ENCODE results near the gene C1orf74. TPM values are rescaled to one million over a fixed set of nuclear protein-coding genes. Genes with fewer than 3 reads are reported as not detected.

Gene C1orf74
- total RNA-seq, 1 experiment from 2014 or later = 4.9 TPM

DNA sequence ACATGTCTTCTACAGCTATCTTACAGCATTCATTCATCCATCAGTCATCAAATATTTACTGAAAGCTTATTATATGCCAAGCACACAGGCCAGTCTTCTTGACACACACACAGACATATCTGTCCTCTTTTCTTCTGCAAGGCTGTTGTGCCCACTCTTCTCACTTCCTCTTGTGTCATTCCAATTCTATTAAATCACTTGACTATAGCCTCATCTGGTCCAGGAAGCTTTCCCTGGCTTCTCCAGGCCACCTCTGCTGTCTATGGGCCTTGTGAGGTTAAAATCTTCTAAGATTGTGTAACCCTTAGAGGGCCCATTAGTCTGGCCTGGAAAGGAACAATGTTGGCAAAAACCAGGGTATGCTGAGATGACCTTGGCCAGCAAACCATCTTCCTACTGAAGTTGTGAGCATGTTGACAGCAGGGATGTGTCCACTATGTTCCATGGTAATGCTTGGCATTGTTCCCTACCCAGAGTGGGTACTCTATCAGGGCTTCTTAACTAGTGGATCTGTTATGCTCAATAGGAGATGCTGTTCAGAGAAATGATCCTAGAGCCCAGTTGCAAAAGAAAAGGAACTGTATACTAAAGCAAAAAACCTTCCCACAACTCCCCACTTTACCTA, 23.2 kb downstream of the C1orf74 start:
- TF ChIP-seq, protein P1, sequence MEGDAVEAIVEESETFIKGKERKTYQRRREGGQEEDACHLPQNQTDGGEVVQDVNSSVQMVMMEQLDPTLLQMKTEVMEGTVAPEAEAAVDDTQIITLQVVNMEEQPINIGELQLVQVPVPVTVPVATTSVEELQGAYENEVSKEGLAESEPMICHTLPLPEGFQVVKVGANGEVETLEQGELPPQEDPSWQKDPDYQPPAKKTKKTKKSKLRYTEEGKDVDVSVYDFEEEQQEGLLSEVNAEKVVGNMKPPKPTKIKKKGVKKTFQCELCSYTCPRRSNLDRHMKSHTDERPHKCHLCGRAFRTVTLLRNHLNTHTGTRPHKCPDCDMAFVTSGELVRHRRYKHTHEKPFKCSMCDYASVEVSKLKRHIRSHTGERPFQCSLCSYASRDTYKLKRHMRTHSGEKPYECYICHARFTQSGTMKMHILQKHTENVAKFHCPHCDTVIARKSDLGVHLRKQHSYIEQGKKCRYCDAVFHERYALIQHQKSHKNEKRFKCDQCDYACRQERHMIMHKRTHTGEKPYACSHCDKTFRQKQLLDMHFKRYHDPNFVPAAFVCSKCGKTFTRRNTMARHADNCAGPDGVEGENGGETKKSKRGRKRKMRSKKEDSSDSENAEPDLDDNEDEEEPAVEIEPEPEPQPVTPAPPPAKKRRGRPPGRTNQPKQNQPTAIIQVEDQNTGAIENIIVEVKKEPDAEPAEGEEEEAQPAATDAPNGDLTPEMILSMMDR (IDR thresholded peaks at IDR 0.05; ENCODE audit: unreplicated experiment) = no peak
- Mint-ChIP-seq H3K27ac (ENCODE audit: unreplicated experiment) (no peak overlapping the region), H3K4me3 (ENCODE audit: low read depth, unreplicated experiment) (no peak overlapping the region), H3K27me3 (ENCODE audit: unreplicated experiment) (peaks cover 48% of the 10 kb centered on the region), H3K36me3 (ENCODE audit: insufficient read depth, unreplicated experiment) (no peaks in the 10 kb centered on the region), H3K9me3 (ENCODE audit: low read depth, unreplicated experiment) (no peaks in the 10 kb centered on the region), H3K4me1 (ENCODE audit: low read depth, unreplicated experiment) (no peaks in the 10 kb centered on the region)
- intact Hi-C loops (cut with micrococcal nuclease; ENCODE audit: unreplicated experiment) = no loop called here
- BruUV-seq (replicated peaks) = no TSS peak
- no peak for DNase-seq
- CTCF ChIA-PET = interaction anchor here (1.1 kb wide), 1 partner anchor 23 kb away, joined by 3 read pairs; the partner anchor contains the start of gene C1orf74

DNA sequence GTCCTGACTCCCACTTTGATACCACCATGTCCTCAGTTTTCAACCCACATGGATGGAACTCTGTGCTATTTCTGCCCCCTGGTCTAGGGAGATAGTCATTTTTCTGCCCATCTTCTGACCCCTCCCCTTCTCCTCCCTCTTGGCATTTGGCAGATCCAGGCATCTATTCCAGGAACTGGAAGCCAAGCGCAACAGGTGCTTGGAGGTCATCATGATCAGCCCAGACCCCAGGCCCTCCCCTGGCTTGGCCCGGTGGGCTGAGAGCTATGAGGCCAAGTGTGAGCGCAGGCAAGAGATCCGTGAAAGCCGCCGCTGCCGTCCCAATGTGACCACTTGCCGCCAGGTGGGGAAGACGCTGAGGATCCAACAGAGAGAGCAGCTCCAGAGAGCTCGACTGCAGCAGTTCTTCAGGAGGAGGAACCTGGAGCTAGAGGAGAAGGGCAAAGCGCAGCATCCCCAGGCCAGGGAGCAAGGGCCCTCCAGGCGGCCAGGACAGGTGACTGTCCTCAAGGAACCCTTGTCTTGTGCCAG, 24.5 kb downstream of the C1orf74 start:
- CTCF ChIA-PET = interaction anchor here (1.1 kb wide), 1 partner anchor 25 kb away, joined by 3 read pairs; the partner anchor contains the start of gene C1orf74
- Mint-ChIP-seq H3K9me3 (ENCODE audit: low read depth, unreplicated experiment) (no peaks in the 10 kb centered on the region), H3K27ac (ENCODE audit: unreplicated experiment) (no peak overlapping the region), H3K36me3 (ENCODE audit: insufficient read depth, unreplicated experiment) (no peaks in the 10 kb centered on the region), H3K4me1 (ENCODE audit: low read depth, unreplicated experiment) (no peaks in the 10 kb centered on the region), H3K4me3 (ENCODE audit: low read depth, unreplicated experiment) (no peak overlapping the region), H3K27me3 (ENCODE audit: unreplicated experiment) (peaks cover 48% of the 10 kb centered on the region)
- TF ChIP-seq, protein P1 (IDR thresholded peaks at IDR 0.05; ENCODE audit: unreplicated experiment) = no peak
- BruUV-seq (replicated peaks) = no TSS peak
- no peak for DNase-seq
- intact Hi-C loops (cut with micrococcal nuclease; ENCODE audit: unreplicated experiment) = no loop called here

DNA sequence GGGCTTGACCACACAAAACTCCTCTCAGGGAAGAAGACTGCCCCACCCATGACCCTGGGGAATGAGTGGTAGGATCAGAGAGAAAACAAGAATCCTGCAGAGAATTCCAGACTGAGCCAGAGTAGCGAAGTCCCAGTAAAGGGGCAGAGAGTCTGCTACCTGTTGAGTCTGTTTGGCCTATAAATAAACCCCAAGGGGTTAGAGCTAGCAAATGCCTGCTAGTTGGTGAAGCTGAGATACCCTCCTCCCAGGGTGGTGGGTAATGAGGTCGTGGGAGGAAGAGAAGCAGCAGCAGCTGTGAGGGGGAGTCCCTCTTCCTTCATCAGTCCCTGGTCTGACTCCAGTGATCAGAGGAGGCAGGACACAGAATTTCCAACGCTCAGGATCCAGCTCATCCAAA, 26.0 kb downstream of the C1orf74 start:
- intact Hi-C loops (cut with micrococcal nuclease; ENCODE audit: unreplicated experiment) = no loop called here

DNA sequence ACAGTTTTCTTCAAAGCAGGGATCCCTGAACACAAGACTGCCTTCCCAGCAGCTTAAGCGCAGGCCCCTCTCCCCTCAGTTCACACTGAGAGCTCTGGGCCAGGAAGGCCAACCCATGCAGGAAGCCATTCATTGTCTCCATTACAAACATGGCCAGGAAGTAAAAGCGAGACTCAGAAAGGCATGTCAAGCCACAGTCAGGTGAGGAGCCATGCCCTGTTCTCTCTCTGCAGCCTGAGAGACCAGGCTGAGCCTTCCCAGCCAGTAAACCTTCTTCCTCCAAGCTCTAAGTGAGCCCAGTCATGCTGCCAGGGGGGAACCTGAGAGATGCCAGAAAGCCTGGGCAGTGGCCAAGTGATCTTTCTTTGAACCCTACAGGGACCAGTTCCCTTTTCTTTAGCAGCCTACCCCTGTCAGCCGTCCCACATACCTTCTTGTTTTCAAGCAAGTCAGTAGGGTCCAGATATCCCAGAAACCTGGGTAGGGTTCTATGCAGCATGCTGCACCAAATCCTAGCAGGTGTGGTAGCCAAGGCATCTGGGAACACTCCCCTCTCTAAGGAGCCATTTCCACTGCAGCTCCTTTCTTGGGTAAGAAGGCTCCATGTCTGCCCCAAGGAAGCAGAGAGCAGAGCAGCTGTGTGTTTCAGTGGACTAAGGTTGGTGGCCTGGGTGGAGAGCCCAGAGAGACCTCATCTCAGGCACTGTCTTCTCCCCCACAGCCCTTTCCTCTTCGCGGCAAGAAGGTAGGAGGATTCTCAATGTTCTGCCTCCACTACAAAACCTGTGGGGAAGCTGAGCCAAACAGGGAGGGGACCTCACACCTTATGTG, 27.5 kb downstream of the C1orf74 start:
- H3K4me3 Mint-ChIP-seq (ENCODE audit: low read depth, unreplicated experiment) = no peak overlapping the region
- intact Hi-C loops (cut with micrococcal nuclease; ENCODE audit: unreplicated experiment) = no loop called here

More for the DNA sequence above, 26.0 kb downstream of the C1orf74 start:
- Mint-ChIP-seq H3K9me3 (ENCODE audit: low read depth, unreplicated experiment) (no peaks in the 10 kb centered on the region), H3K27me3 (ENCODE audit: unreplicated experiment) (peaks cover 48% of the 10 kb centered on the region), H3K36me3 (ENCODE audit: insufficient read depth, unreplicated experiment) (no peaks in the 10 kb centered on the region), H3K4me1 (ENCODE audit: low read depth, unreplicated experiment) (no peaks in the 10 kb centered on the region), H3K4me3 (ENCODE audit: low read depth, unreplicated experiment) (no peak overlapping the region), H3K27ac (ENCODE audit: unreplicated experiment) (no peak overlapping the region)
- DNase-seq = no peak
- CTCF ChIA-PET = no interaction called here
- TF ChIP-seq, protein P1 (IDR thresholded peaks at IDR 0.05; ENCODE audit: unreplicated experiment) = no peak
- BruUV-seq (replicated peaks) = no TSS peak

More for the DNA sequence above, 27.5 kb downstream of the C1orf74 start:
- Mint-ChIP-seq H3K9me3 (ENCODE audit: low read depth, unreplicated experiment) (no peaks in the 10 kb centered on the region), H3K27me3 (ENCODE audit: unreplicated experiment) (peaks cover 32% of the 10 kb centered on the region), H3K27ac (ENCODE audit: unreplicated experiment) (no peak overlapping the region), H3K36me3 (ENCODE audit: insufficient read depth, unreplicated experiment) (no peaks in the 10 kb centered on the region), H3K4me1 (ENCODE audit: low read depth, unreplicated experiment) (no peaks in the 10 kb centered on the region)
- DNase-seq = no peak
- no TSS peak for BruUV-seq (replicated peaks)
- TF ChIP-seq, protein P1 (IDR thresholded peaks at IDR 0.05; ENCODE audit: unreplicated experiment) = no peak
- CTCF ChIA-PET = no interaction called here

Measured in Calu3 (cell line).